ENCODE results near the gene DENR.

- TF ChIP-seq CTCF (conservative IDR thresholded peaks at IDR 0.05; ENCODE audit: low read depth, low read length), result no peak
- TF ChIP-seq EZH2 (IDR thresholded peaks at IDR 0.05; ENCODE audit: borderline replicate concordance, low read depth, low read length, poor library complexity, severe bottlenecking), result no peak
Observed at GRCh38 chr12:122725452-122726079, 27.1 kb upstream of the DENR start.
